NB4 (cell line): ENCODE measurements around the gene INSM2.

ENCODE experiments used
- CTCF ChIP-seq: IDR thresholded peaks from one replicate; pipeline ENCODE4 v1.5.1; 2012; ENCODE audit warnings: low read depth, low read length
- POLR2A ChIP-seq: IDR thresholded peaks from 2 replicates; pipeline ENCODE4 v1.6.1; 2011; ENCODE audit warnings: mild to moderate bottlenecking; ENCODE audit not compliant: insufficient read length; ENCODE audit errors: extremely low read depth

DNA sequence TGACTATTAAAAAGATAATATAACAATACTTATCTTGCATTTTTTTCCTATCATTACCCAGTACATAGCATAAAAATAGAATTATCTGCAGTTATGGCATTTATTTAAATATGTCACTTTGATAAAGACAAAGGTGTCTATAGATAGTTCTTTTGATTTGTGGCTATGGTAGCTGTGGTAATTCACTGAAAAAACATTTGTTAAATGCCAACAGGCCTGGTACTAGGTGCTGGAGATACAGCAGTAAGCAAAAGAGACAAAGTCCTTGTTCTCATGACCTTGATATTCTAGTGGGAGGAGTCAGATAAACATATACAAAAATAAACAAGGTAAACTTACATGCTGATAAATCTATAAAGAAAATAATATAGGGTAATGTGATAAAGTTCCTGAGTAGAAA lies 44.7 kb downstream of the INSM2 start:
- TF ChIP-seq POLR2A (no peak), CTCF (no peak)
